Activated CD4-positive, alpha-beta T cell treated with anti-CD3 and anti-CD28 coated beads, Interleukin-2, amount 10 ng/mL, durations not matched to agents 7 days and 5 days (primary cell): ENCODE results near the gene NOTUM. TPM values are rescaled to one million over a fixed set of nuclear protein-coding genes. Genes with fewer than 3 reads are reported as not detected.

Experiments used
- CTCF ChIA-PET: fragments of 350-600 bp; sonication (Branson Sonifier 250); formaldehyde crosslinking; loops from one replicate; lab custom pipeline; 2021; ENCODE audit warnings: antibody characterized with exemption; lab: Charles Lee
- POLR2A ChIA-PET: fragments of 350-600 bp; sonication (Branson Sonifier 250); formaldehyde crosslinking; loops from one replicate; lab custom pipeline; 2021; ENCODE audit warnings: antibody characterized with exemption; lab: Charles Lee
- DNase-seq: peaks from one replicate; pipeline ENCODE4 v3.0.0-alpha.2; 2020
- H3K27ac Mint-ChIP-seq: one replicate; pipeline ENCODE4 v1.8.0; 2021; ENCODE audit warnings: mild to moderate bottlenecking, moderate library complexity, mixed read lengths
- H3K27me3 Mint-ChIP-seq: one replicate; pipeline ENCODE4 v1.8.0; 2021; ENCODE audit warnings: mixed read lengths
- H3K36me3 Mint-ChIP-seq: one replicate; pipeline ENCODE4 v1.8.0; 2021; ENCODE audit warnings: low read depth, mixed read lengths
- H3K4me1 Mint-ChIP-seq: one replicate; pipeline ENCODE4 v1.8.0; 2021; ENCODE audit warnings: mixed read lengths
- H3K4me3 Mint-ChIP-seq: one replicate; pipeline ENCODE4 v1.8.0; 2021; ENCODE audit warnings: mild to moderate bottlenecking, moderate library complexity, mixed read lengths
- H3K9me3 Mint-ChIP-seq: one replicate; pipeline ENCODE4 v1.8.0; 2021; ENCODE audit warnings: mixed read lengths
- total RNA-seq, 2 experiments: library from RNA; stranded (reverse); gene quantifications; one replicate each; pipeline ENCODE4 v1.2.3, GENCODE V29; 2021

The NOTUM gene
- total RNA-seq, 2 experiments from 2014 or later: 0.23 to 0.55 TPM

DNA sequence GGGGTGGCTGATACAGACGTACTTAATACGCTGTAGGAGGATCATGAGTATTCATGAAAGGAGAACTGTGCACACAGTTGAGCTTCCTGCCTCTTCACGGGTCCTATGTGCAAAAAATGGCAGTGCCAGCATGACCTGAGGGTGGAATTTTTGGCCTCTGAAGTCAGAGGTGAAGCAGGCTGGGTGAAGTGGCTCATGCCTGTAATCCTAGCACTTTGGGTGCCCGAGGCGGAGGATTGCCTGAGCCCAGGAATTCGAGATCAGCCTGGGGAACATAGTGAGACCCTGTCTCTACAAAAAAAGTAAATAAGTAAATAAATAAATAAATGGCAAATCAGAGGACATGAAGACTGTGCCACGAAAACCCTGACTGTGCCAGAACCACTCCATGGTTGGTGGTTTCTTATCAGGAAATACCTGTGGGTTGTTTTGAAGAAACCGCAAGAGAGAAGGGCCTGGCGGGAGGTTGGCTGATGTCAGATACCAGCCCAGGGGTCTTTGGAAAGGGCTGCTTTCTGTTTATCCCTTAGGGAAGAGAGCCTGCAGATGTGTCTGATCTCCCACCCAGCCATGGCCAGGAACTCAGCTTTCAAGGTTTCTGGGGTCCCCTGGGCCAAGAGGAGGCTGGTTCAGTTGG lies 19.8 kb upstream of the NOTUM start:
- Mint-ChIP-seq H3K4me3 (no peak overlapping the region), H3K27ac (no peak overlapping the region), H3K9me3 (no peaks in the 10 kb centered on the region), H3K4me1 (peaks cover 57% of the 10 kb centered on the region), H3K27me3 (no peaks in the 10 kb centered on the region), H3K36me3 (peaks cover 30% of the 10 kb centered on the region)
- ChIA-PET CTCF (interaction anchor here (1.7 kb wide), 1 partner anchor 39 kb away, joined by 4 read pairs; no protein-coding TSS in a partner anchor), POLR2A (no interaction called here)
- DNase-seq: no peak

DNA sequence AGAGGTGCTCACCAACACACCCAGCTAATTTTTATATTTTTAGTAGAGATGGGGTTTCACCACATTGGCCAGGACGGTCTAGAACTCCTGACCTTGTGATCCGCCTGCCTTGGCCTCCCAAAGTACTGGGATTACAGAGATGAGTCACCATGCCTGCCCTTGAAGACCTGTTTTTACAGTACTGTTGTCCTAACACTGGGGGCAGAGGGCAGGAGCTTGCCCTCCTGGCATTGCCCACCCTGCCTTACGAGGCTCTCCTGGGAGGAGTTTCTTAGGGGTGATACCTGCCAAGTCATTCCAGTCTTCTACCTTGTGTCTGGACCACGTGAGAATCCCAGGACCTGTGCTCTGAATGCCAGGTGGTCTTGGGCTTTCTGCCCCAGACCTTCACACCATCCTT lies 19.1 kb upstream of the NOTUM start:
- POLR2A ChIA-PET: no interaction called here

DNA sequence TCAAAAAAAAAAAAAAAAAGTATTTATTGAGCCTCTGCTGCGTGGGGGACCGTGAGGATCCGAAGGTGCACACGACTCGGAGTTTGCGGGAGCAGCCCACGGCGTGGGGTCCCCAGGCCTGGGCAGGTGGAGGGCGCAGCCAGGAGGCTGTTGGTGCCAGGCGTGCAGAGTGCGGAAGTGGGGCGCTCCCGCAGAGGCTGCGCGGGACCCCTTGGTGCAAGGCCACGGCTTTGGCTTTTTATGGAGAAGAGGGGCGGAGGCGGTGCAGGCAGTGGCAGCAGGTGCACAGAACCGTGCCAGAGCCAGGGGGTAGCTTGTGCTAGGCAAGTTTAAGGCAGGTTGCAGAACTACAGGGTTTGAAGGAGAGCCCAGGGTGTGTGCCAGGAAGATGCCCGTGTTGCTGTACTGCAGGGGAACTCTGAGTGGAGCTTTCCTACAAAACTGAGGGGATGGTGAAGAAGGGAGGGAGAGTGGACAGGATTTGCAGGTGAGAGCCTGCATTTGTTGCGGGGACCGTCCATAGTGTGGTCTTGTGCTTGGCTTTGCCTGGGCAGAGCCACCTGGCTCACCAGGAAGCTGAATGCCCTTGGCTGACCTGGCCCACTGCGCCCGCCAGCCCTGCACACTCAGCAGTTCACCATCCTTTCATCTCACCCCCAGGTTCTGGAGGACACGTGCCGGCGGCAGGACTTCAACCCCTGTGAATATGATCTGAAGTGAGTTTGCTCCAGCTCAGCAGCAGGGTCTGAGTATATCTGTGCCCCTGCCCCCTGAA lies 17.7 kb upstream of the NOTUM start:
- CTCF ChIA-PET: interaction anchor here (0.6 to 2.7 kb wide), 5 partner anchors 19 to 53 kb away, joined by 3 to 9 read pairs (median 4); no protein-coding TSS in a partner anchor
- DNase-seq: no peak
- POLR2A ChIA-PET: no interaction called here
- H3K27me3 Mint-ChIP-seq: peaks cover 2% of the 10 kb centered on the region
- peaks cover 53% of the 10 kb centered on the region for H3K4me1 Mint-ChIP-seq
- peaks cover 5% of the 10 kb centered on the region for H3K9me3 Mint-ChIP-seq
- H3K4me3 Mint-ChIP-seq: peak overlapping the region; percentile 71
- H3K27ac Mint-ChIP-seq: peak overlapping the region; percentile 82
- H3K36me3 Mint-ChIP-seq: peaks cover 17% of the 10 kb centered on the region

More for the DNA sequence above, 19.1 kb upstream of the NOTUM start:
- no peaks in the 10 kb centered on the region for H3K27me3 Mint-ChIP-seq
- peak overlapping the region; percentile 10 for H3K4me3 Mint-ChIP-seq
- peaks cover 56% of the 10 kb centered on the region for H3K4me1 Mint-ChIP-seq
- DNase-seq: no peak
- no peak overlapping the region for H3K27ac Mint-ChIP-seq
- H3K9me3 Mint-ChIP-seq: no peaks in the 10 kb centered on the region
- H3K36me3 Mint-ChIP-seq: peaks cover 24% of the 10 kb centered on the region
- CTCF ChIA-PET: interaction anchor here (1.7 to 2.7 kb wide), 2 partner anchors 20 to 40 kb away, joined by 4 to 9 read pairs; no protein-coding TSS in a partner anchor

DNA sequence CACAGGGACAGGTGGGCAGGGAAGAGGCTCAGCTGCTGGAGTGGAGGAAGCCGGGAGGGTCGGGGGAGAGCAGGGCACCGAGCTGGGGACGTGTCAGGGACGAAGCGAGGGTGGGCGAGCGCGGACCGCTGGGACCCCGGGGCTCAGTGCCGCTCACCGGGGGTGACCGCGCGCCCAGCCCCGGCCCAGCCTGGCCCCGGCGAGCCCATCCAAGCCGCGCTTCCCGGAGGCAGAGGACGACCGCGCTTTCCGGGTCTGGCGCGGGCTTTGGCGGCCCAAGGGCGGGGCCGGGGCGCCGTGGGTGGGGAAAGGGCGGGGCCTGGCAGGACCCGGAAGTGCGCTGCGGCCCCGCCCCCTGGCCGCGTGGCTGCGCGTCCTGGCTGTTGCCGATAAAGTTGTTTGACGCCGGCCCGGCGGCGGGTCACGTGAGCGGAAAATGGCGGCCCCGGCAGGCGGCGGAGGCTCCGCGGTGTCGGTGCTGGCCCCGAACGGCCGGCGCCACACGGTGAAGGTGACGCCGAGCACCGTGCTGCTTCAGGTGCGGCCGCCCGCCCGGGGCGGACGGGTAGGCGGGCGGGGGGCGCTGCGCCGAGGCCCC lies 16.3 kb upstream of the NOTUM start, which contains the start of gene ASPSCR1:
Gene ASPSCR1, plus strand, starts transcription at position 419 of the 598 bp plus-strand sequence. Its CDS starts 18 bp downstream, at position 437.
- Mint-ChIP-seq H3K27me3 (peaks cover 2% of the 10 kb centered on the region), H3K4me1 (peaks cover 44% of the 10 kb centered on the region), H3K36me3 (peaks cover 17% of the 10 kb centered on the region), H3K9me3 (peaks cover 8% of the 10 kb centered on the region), H3K27ac (peak within 1 kb of the TSS; percentile 97), H3K4me3 (peak within 1 kb of the TSS; percentile 86)
- ChIA-PET CTCF (interaction anchor here (1.0 to 2.8 kb wide), 4 partner anchors 8 to 53 kb away, joined by 3 to 18 read pairs (median 6); no protein-coding TSS in a partner anchor), POLR2A (no interaction called here)
- DNase-seq: peak; percentile 90

DNA sequence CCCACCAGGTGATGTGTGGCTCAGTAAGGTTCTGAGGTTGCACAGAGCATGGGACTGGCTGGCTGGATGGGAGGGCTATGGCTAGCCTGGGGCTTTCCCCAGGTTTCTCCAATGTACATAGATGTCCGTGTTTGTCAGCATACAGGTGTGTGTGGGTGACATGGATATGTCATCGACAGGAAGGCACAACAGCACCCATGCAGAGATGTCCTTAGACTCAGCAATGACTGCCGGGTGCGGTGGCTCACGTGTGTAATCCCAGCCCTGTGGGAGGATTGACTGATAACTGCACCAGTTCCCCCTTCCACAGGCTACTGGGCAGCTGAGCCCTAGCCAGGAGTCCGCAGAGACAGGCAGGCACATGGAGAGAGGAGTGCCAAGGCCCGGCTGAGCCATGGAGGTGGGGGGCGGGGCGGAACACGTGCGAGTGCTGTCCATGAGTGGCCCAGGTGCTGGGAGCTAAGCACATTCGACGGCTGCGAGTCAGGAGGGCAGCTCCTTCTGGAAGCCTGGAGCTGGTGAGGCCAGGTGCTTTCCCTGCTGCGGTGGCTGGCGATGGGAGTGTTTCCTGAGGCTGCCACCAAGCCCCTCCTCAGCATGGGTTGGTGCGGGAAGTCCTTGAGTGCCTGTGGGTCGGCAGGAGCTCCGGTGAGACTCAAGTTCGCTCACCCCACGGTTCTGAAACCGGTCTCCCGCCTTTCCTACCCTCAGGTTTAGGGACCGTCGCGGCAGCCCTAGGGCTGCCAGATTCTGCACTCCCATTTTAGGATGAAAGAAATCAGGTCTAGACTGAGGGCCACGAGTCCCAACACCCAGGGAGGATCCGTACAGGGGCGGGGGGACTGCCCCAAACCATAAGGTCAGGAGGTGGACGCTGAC lies 15.6 kb upstream of the NOTUM start:
- DNase-seq: peak; percentile 26
- peak overlapping the region; percentile 97 for H3K27ac Mint-ChIP-seq
- POLR2A ChIA-PET: no interaction called here
- H3K4me3 Mint-ChIP-seq: peak overlapping the region; percentile 86
- peaks cover 9% of the 10 kb centered on the region for H3K9me3 Mint-ChIP-seq
- peaks cover 2% of the 10 kb centered on the region for H3K27me3 Mint-ChIP-seq
- peaks cover 17% of the 10 kb centered on the region for H3K36me3 Mint-ChIP-seq
- CTCF ChIA-PET: interaction anchor here (1.0 to 2.8 kb wide), 5 partner anchors 9 to 54 kb away, joined by 3 to 18 read pairs (median 6); no protein-coding TSS in a partner anchor
- peaks cover 40% of the 10 kb centered on the region for H3K4me1 Mint-ChIP-seq

DNA sequence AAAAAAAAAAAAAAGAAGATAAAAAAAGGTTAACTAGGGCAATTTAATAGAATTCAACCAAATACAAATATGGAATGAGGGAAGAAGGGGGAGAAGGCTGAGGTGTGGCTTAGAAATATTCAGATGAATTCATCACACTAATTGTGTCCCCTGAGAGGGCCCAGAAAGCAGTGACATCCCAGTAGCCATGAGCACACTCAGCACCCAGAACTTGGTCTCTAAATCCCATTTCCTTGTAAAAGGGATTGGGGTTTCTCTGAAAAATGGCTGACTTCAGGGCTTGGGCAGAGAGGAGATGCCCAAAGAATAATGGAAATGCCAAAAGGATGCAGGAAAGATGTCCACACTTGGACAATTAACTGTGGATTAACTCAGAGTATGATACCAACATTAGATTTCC lies 12.4 kb upstream of the NOTUM start:
- CTCF ChIA-PET: no interaction called here
- H3K4me3 Mint-ChIP-seq: no peak overlapping the region
- peaks cover 20% of the 10 kb centered on the region for H3K4me1 Mint-ChIP-seq
- peaks cover 2% of the 10 kb centered on the region for H3K27me3 Mint-ChIP-seq
- no peak for DNase-seq
- peaks cover 9% of the 10 kb centered on the region for H3K9me3 Mint-ChIP-seq
- POLR2A ChIA-PET: no interaction called here
- H3K27ac Mint-ChIP-seq: no peak overlapping the region
- H3K36me3 Mint-ChIP-seq: no peaks in the 10 kb centered on the region

DNA sequence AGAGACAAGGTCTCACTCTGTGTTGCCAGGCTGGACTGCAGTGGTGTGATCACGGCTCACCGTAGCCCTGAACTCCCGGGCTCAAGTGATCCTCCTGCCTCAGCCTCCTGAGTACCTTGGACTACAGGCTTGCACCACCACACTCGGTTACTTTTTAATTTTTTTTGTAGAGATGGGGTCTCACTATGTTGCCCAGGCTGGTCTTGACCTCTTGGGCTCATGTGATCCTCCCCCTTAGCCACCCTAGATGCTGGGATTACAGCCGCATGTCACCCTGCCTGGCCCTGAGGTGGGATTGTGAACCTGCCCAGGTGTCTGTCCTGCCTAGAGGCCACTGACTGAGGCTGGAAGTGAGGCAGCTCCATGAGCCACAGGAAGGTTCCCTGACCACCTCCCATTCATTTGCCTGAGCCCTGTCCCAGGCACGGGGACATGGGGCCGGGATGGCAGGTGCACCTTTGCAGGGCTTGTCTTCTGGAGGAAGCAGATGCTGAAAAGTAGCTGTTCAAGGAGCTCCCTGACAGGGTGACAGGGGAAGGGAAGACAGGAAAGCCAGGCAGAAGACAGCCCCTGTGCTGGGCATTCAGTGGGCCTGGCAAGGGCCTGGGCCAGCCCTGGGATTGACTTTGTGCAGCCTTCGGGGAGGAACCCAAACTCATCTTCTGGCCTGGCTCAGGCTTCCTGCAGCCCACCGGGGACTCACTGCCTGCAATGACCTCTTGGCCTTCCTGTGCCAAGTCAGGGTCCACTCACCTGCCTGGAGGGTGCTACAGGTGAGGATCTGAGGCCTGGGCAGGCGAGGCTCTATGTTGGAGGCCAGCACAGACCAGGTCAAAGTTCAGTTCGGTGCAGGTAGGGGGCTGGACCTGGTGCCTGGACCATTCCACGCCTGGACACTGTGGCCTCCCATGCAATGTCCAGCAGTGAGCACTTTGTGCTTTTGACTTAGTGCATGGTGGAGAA lies 8.1 kb upstream of the NOTUM start:
- no peak overlapping the region for H3K4me3 Mint-ChIP-seq
- peak overlapping the region; percentile 72 for H3K27ac Mint-ChIP-seq
- peaks cover 5% of the 10 kb centered on the region for H3K9me3 Mint-ChIP-seq
- H3K36me3 Mint-ChIP-seq: no peaks in the 10 kb centered on the region
- peaks cover 10% of the 10 kb centered on the region for H3K27me3 Mint-ChIP-seq
- ChIA-PET CTCF (interaction anchor here (1.0 to 2.5 kb wide), 3 partner anchors 10 to 69 kb away, joined by 3 to 17 read pairs (median 9); partner anchors contain the start of gene DCXR), POLR2A (no interaction called here)
- DNase-seq: no peak
- H3K4me1 Mint-ChIP-seq: peaks cover 16% of the 10 kb centered on the region

DNA sequence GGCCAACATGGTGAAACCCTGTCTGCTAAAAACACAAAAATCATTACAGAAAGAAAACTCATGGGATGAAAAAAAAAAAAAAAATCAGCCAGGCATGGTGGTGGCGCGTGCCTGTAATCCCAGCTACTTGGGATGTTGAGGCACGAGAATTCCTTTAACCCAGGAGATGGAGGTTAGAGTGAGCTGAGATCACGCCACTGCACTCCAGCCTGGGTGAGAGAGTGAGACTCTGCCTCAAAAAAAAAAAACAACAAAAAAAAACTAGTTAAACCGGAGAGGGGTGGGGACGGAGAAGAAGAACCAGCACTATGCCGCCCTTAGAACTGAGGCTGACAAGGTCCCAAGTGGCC lies 7.4 kb upstream of the NOTUM start:
- ChIA-PET CTCF (interaction anchor here (0.7 to 2.5 kb wide), 6 partner anchors 8 to 138 kb away, joined by 3 to 17 read pairs (median 6); partner anchors contain the start of genes ASPSCR1 and DCXR), POLR2A (no interaction called here)
- Mint-ChIP-seq H3K4me1 (peaks cover 16% of the 10 kb centered on the region), H3K27ac (peak overlapping the region; percentile 72), H3K4me3 (no peak overlapping the region), H3K36me3 (no peaks in the 10 kb centered on the region), H3K27me3 (peaks cover 18% of the 10 kb centered on the region), H3K9me3 (peaks cover 4% of the 10 kb centered on the region)
- no peak for DNase-seq

DNA sequence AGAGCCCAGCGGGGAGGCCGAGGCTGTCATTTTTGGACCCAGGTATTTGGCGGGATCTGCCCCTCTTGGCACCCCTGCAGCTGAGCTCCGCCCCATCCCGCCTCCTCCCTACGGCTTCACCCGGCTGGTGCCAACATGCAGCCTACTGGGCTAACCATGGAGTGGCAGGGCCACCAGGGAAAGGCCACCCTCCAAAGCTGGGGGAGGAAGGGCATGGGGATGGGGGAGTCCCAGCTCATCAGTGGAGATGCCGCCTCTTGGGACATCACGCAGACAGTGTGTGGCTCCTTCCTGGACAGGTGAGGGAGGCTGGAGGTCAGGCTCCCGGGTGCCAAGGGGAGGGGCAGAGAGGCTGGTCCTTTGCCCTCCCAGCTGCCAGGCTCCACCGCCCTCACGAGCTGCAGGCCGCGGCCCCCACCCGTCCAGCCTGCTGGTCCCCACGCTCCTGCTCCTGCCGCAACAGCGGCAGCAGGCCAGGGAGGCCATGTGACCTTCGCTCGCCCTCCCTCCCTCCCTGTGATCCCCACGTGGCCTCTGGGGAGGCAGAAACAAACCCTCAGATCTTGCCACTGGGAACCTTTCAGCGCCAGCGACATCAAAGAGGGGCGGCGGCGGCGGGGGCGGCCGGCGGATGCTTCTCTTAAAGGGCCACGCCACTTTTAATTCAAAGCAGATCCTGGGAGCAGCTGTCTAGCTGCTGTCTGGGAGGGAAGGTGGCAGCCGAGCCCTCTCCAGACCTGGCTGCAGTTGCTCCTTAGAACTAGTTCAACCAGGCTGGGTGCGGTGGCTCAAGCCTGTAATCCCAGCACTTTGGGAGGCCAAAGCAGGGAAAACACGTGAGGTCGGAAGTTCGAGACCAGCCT lies 6.8 kb upstream of the NOTUM start:
- Mint-ChIP-seq H3K27ac (peak overlapping the region; percentile 82), H3K9me3 (peaks cover 4% of the 10 kb centered on the region), H3K4me3 (peak overlapping the region; percentile 49), H3K27me3 (peaks cover 24% of the 10 kb centered on the region), H3K36me3 (no peaks in the 10 kb centered on the region), H3K4me1 (peaks cover 16% of the 10 kb centered on the region)
- peak; percentile 94 for DNase-seq
- POLR2A ChIA-PET: interaction anchor here (0.6 kb wide), 1 partner anchor 624 kb away, joined by 4 read pairs; no protein-coding TSS in a partner anchor
- CTCF ChIA-PET: interaction anchor here (0.7 to 2.5 kb wide), 8 partner anchors 8 to 138 kb away, joined by 3 to 17 read pairs (median 6); partner anchors contain the start of genes ASPSCR1 and DCXR

DNA sequence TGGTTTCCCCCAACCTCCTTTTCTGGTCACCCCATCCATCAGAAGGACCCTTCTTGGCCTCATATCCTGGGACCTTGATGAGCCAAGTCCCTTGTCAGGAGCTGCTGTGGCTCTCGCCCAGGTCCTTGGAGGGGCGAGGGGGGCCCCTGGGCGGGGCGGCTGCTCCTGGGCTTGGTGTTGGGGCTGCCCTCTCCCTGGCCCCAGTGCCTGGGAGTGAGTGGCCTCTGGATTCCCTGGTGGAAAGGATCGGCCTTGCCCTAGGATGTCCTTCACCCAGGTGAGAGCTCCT lies 6.2 kb upstream of the NOTUM start:
- no peaks in the 10 kb centered on the region for H3K36me3 Mint-ChIP-seq
- no peak overlapping the region for H3K27ac Mint-ChIP-seq
- H3K4me1 Mint-ChIP-seq: peaks cover 16% of the 10 kb centered on the region
- H3K9me3 Mint-ChIP-seq: no peaks in the 10 kb centered on the region
- ChIA-PET POLR2A (interaction anchor here (0.6 kb wide), 1 partner anchor 624 kb away, joined by 4 read pairs; no protein-coding TSS in a partner anchor), CTCF (interaction anchor here (1.0 to 2.5 kb wide), 7 partner anchors 8 to 96 kb away, joined by 3 to 17 read pairs (median 6); partner anchors contain the start of genes ASPSCR1 and DCXR)
- H3K4me3 Mint-ChIP-seq: peak overlapping the region; percentile 49
- H3K27me3 Mint-ChIP-seq: peaks cover 27% of the 10 kb centered on the region
- DNase-seq: no peak
